ENCODE results near the gene SOWAHA. TPM values are rescaled to one million over a fixed set of nuclear protein-coding genes. Genes with fewer than 3 reads are reported as not detected.

The SOWAHA gene
- total RNA-seq, 4 donors from 2014 or later = 0.13 to 0.28 TPM; not detected in 2

DNA sequence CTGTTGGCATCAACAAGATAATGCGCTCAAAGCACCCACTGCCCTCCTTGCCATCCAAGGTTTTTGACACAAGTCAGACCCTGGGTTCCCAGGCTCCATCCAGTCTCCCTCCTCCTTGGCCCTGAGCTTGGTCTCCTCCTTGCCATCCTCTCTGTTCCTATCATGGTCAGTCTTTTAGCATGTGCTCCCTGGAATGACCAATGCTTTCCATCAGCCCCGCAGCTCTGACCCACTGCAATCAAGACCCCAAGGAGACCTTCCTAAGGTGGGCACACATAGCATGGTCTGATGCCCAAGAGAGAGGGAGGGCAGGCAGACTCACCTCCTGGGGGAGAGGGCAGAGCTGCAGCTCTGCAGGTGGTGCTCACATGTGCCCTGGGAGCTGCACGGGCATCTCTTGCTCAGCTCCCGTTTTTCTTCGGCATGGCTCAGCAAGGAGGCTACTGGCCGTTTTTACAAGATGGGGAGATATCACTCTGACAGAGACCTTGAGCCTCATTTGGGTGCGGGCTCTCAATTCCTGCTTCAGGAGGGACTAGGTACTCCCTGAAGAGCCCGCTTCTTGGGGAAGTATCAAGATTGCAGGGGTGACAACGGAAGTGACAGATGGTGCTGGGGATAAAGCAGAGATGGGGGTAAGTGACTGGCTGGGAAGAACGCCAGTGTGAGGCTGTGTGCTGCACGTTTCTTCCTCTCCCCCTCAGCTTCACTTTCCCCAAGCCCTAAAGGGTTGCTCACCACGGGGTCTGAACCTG lies 39.3 kb upstream of the SOWAHA start:
- no peak for ATAC-seq (ENCODE audit: low FRiP score)
- TF ChIP-seq, protein P1, sequence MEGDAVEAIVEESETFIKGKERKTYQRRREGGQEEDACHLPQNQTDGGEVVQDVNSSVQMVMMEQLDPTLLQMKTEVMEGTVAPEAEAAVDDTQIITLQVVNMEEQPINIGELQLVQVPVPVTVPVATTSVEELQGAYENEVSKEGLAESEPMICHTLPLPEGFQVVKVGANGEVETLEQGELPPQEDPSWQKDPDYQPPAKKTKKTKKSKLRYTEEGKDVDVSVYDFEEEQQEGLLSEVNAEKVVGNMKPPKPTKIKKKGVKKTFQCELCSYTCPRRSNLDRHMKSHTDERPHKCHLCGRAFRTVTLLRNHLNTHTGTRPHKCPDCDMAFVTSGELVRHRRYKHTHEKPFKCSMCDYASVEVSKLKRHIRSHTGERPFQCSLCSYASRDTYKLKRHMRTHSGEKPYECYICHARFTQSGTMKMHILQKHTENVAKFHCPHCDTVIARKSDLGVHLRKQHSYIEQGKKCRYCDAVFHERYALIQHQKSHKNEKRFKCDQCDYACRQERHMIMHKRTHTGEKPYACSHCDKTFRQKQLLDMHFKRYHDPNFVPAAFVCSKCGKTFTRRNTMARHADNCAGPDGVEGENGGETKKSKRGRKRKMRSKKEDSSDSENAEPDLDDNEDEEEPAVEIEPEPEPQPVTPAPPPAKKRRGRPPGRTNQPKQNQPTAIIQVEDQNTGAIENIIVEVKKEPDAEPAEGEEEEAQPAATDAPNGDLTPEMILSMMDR (IDR thresholded peaks at IDR 0.05) = no peak
- no peak for DNase-seq (ENCODE audit: low spot score)

DNA sequence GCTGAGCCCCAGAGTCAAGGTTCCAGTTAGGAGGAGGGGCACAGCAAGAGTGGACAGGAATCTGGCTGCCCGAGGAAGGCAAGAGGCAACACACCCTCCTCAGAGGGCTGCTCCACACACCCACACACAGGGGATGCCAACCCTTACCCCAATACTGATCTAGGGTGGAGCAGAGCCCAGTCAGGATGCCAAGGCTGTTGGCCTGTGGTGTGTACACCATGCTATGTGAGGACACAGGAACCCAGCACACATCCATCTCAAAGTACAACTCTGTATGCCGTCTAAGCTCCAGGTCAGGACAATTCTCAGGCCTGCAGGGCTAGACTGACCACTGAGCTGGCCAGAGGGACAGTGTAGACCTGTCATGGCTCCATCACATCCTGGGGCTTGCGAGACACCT lies 38.7 kb upstream of the SOWAHA start:
- TF ChIP-seq, protein P1 (IDR thresholded peaks at IDR 0.05) = no peak
- DNase-seq (ENCODE audit: low spot score) = no peak
- ATAC-seq (ENCODE audit: low FRiP score) = peak; percentile 15

DNA sequence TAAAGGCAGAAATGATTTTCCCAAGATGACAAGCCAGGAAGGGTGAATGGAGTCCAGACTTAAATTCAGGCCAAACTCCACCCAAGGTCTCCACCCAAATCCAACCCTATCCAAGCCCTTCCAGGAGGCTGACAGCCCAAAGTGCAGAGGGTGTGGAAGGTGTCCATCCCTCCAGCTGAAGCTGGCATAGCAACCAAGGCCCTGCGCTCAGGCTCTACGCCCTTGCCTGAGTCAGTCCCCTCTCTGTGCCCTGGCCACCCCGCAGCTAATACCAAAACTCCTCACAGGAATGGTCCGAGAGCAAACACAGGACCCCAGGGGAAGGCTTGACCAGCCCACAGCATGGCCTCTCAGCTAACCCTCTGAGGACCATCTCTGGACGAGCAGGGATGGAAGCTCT lies 38.2 kb upstream of the SOWAHA start:
- DNase-seq (ENCODE audit: low spot score) = no peak
- TF ChIP-seq, protein P1 (IDR thresholded peaks at IDR 0.05) = no peak
- no peak for ATAC-seq (ENCODE audit: low FRiP score)

DNA sequence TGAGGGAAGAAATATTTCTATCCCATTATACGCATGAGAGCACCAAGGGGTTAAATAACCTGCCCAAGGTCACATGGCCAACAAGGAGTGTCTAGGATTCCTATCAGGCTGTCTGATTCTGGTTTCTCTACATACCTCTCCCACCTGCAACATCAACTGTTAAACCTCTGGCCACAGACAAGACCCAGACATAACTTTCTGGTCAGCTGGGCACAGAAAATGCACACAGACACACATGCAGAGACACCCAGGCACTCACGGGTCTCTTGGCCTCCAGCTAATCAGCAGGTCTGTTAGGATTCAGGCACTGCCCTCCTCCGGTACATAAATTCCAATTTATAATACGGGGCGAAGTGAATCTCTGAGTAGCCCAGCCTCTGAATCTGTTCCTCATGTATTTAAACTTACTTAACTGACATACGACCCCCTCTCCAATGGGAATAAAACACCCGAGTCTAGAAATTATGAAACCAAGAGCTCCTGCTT lies 37.6 kb upstream of the SOWAHA start:
- peak; percentile 49 for ATAC-seq (ENCODE audit: low FRiP score)
- TF ChIP-seq, protein P1 (IDR thresholded peaks at IDR 0.05) = no peak
- no peak for DNase-seq (ENCODE audit: low spot score)

DNA sequence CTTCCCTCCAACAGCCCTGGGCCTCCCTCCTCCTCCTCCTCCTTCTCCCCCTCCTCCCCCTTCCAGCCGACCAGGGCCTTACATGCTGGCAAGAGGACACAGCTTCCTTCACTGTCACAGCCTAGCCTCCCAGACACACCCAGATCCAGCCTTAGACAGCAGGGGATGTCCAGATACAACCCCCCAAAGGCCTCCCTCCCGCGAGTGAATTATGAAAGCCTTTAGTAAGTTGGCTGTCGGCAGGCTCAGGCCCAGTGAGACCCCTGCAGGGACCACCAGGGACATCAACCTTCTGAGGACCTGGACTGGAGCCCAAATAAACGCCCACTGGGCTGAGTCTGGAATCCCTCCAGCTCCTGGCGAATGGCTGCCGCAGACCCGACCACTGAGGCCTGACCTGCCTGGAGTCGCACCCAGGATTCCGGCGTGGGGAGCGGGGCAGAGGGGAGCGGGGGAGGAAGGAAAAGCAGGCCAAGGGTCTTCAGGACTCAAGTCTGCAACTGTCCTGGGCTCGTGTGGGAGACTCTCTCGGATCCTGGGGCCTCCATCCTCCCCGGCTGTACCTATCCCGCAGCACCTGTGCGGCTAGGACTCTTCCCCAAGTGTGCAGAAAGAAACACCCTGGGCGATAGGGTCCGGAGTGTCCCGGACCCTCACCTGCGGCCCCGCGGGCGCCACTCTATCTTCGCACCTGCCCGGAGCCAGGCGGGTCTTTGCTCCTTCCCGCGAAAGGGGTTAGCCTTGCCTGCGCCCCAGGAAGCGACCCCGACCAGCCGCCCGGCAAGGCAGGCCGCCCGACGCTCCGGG lies 36.8 kb upstream of the SOWAHA start:
- no peak for ATAC-seq (ENCODE audit: low FRiP score)
- no peak for DNase-seq (ENCODE audit: low spot score)
- TF ChIP-seq, protein P1 (IDR thresholded peaks at IDR 0.05) = no peak

DNA sequence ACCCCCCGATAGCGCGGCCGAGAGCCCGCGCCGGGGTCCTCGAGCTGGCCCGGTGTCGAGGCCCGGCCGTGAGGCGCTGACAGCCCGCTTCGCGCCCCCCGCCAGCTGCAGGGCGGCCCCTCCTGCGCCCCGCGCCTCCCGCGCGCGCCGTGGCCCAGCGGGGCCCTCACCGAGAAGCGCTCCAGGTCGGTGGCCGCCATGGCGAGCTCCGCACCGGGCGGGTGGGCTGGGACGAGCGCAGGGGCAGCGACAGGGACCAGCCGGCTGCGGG lies 36.2 kb upstream of the SOWAHA start:
- no peak for DNase-seq (ENCODE audit: low spot score)
- TF ChIP-seq, protein P1 (IDR thresholded peaks at IDR 0.05) = no peak
- ATAC-seq (ENCODE audit: low FRiP score) = no peak
